ENCODE measurements around the gene CCDC59. TPM values are rescaled to one million over a fixed set of nuclear protein-coding genes. Genes with fewer than 3 reads are reported as not detected.

CCDC59 gene
- total and polyA plus RNA-seq, 5 donors from 2014 or later = 84.5 to 141 (median 102) TPM

- Mint-ChIP-seq H3K4me3 (no peak overlapping the region), H3K4me1 (peaks cover 5 to 23% (median 16%) of the 10 kb centered on the region in 4 donors), H3K36me3 (peaks cover 31% of the 10 kb centered on the region), H3K27ac (no peak overlapping the region), H3K27me3 (no peaks in the 10 kb centered on the region), H3K9me3 (no peaks in the 10 kb centered on the region)
- H3K36me3 ChIP-seq (ENCODE audit: control insufficient read depth, insufficient read depth, low read length) = peaks cover 50% of the 10 kb centered on the region
- H3K9me3 ChIP-seq (ENCODE audit: control insufficient read depth in 2 of 2, low read length in 2 of 2) = no peaks in the 10 kb centered on the region
- no peak overlapping the region for H3K4me3 ChIP-seq (ENCODE audit: low read depth, low read length)
- no peak for DNase-seq
- ATAC-seq (ENCODE audit: low read depth in 2 of 2) = no peak
- H3K27me3 ChIP-seq (ENCODE audit: control insufficient read depth, insufficient read depth, low read length) = no peaks in the 10 kb centered on the region
- H3K27ac ChIP-seq (ENCODE audit: insufficient read depth, low read length, poor library complexity, severe bottlenecking) = no peak overlapping the region
- peaks cover 11% of the 10 kb centered on the region for H3K4me1 ChIP-seq (ENCODE audit: control insufficient read depth, insufficient read depth, low read length, poor library complexity, severe bottlenecking)
These were observed 6.8 kb downstream of the CCDC59 start for GRCh38 chr12:82351390-82351789.

- Mint-ChIP-seq H3K27me3 (no peaks in the 10 kb centered on the region), H3K9me3 (no peaks in the 10 kb centered on the region), H3K4me3 (no peak overlapping the region), H3K27ac (no peak overlapping the region), H3K36me3 (peaks cover 21% of the 10 kb centered on the region), H3K4me1 (peaks cover 2 to 11% (median 5%) of the 10 kb centered on the region in 4 donors)
- no peak overlapping the region for H3K4me3 ChIP-seq (ENCODE audit: low read depth, low read length)
- DNase-seq (no peak), ATAC-seq (ENCODE audit: low read depth in 2 of 2) (no peak)
- no peaks in the 10 kb centered on the region for H3K9me3 ChIP-seq (ENCODE audit: control insufficient read depth in 2 of 2, low read length in 2 of 2)
- no peaks in the 10 kb centered on the region for H3K4me1 ChIP-seq (ENCODE audit: control insufficient read depth, insufficient read depth, low read length, poor library complexity, severe bottlenecking)
- peaks cover 50% of the 10 kb centered on the region for H3K36me3 ChIP-seq (ENCODE audit: control insufficient read depth, insufficient read depth, low read length)
- H3K27me3 ChIP-seq (ENCODE audit: control insufficient read depth, insufficient read depth, low read length) = no peaks in the 10 kb centered on the region
- no peak overlapping the region for H3K27ac ChIP-seq (ENCODE audit: insufficient read depth, low read length, poor library complexity, severe bottlenecking)
These were observed 8.0 kb downstream of the CCDC59 start for GRCh38 chr12:82350161-82350560.

GRCh38 chr12:82329508-82329907 is 28.7 kb downstream of the CCDC59 start:
- H3K27me3 ChIP-seq (ENCODE audit: control insufficient read depth, insufficient read depth, low read length) = peaks cover 3% of the 10 kb centered on the region
- H3K4me1 ChIP-seq (ENCODE audit: control insufficient read depth, insufficient read depth, low read length, poor library complexity, severe bottlenecking) = no peaks in the 10 kb centered on the region
- H3K27ac Mint-ChIP-seq = peak overlapping the region in 1 of 3 donors; percentile 48
- no peaks in the 10 kb centered on the region for H3K9me3 ChIP-seq (ENCODE audit: control insufficient read depth in 2 of 2, low read length in 2 of 2)
- H3K27me3 Mint-ChIP-seq = no peaks in the 10 kb centered on the region
- H3K4me3 Mint-ChIP-seq = no peak overlapping the region
- no peaks in the 10 kb centered on the region for H3K36me3 Mint-ChIP-seq
- no peaks in the 10 kb centered on the region for H3K4me1 Mint-ChIP-seq
- H3K27ac ChIP-seq (ENCODE audit: insufficient read depth, low read length, poor library complexity, severe bottlenecking) = no peak overlapping the region
- H3K36me3 ChIP-seq (ENCODE audit: control insufficient read depth, insufficient read depth, low read length) = no peaks in the 10 kb centered on the region
- DNase-seq = no peak
- no peaks in the 10 kb centered on the region for H3K9me3 Mint-ChIP-seq
- ATAC-seq (ENCODE audit: low read depth in 2 of 2) = no peak
- no peak overlapping the region for H3K4me3 ChIP-seq (ENCODE audit: low read depth, low read length)

- DNase-seq (no peak), ATAC-seq (ENCODE audit: low read depth in 2 of 2) (no peak)
- no peaks in the 10 kb centered on the region for H3K36me3 Mint-ChIP-seq
These were observed 30.3 kb downstream of the CCDC59 start for GRCh38 chr12:82327861-82328260.

GRCh38 chr12:82326905-82327503 is 31.2 kb downstream of the CCDC59 start:
- ATAC-seq (ENCODE audit: low read depth in 2 of 2) (no peak), DNase-seq (peak in 1 of 3 donors; percentile 24)
- H3K27ac ChIP-seq (ENCODE audit: insufficient read depth, low read length, poor library complexity, severe bottlenecking) = no peak overlapping the region
- Mint-ChIP-seq H3K36me3 (no peaks in the 10 kb centered on the region), H3K9me3 (no peaks in the 10 kb centered on the region), H3K27ac (no peak overlapping the region), H3K4me3 (no peak overlapping the region), H3K4me1 (no peaks in the 10 kb centered on the region), H3K27me3 (no peaks in the 10 kb centered on the region)
- no peaks in the 10 kb centered on the region for H3K4me1 ChIP-seq (ENCODE audit: control insufficient read depth, insufficient read depth, low read length, poor library complexity, severe bottlenecking)
- H3K27me3 ChIP-seq (ENCODE audit: control insufficient read depth, insufficient read depth, low read length) = no peaks in the 10 kb centered on the region
- H3K4me3 ChIP-seq (ENCODE audit: low read depth, low read length) = no peak overlapping the region
- H3K9me3 ChIP-seq (ENCODE audit: control insufficient read depth in 2 of 2, low read length in 2 of 2) = no peaks in the 10 kb centered on the region
- no peaks in the 10 kb centered on the region for H3K36me3 ChIP-seq (ENCODE audit: control insufficient read depth, insufficient read depth, low read length)

More at GRCh38 chr12:82327861-82328260, 30.3 kb downstream of the CCDC59 start:
- Histone ChIP-seq H3K4me3 (ENCODE audit: low read depth, low read length) (no peak overlapping the region), H3K36me3 (ENCODE audit: control insufficient read depth, insufficient read depth, low read length) (no peaks in the 10 kb centered on the region), H3K27me3 (ENCODE audit: control insufficient read depth, insufficient read depth, low read length) (no peaks in the 10 kb centered on the region), H3K9me3 (ENCODE audit: control insufficient read depth in 2 of 2, low read length in 2 of 2) (no peaks in the 10 kb centered on the region), H3K4me1 (ENCODE audit: control insufficient read depth, insufficient read depth, low read length, poor library complexity, severe bottlenecking) (no peaks in the 10 kb centered on the region), H3K27ac (ENCODE audit: insufficient read depth, low read length, poor library complexity, severe bottlenecking) (no peak overlapping the region)
- H3K27ac Mint-ChIP-seq = no peak overlapping the region
- no peak overlapping the region for H3K4me3 Mint-ChIP-seq
- H3K4me1 Mint-ChIP-seq = no peaks in the 10 kb centered on the region
- no peaks in the 10 kb centered on the region for H3K27me3 Mint-ChIP-seq
- H3K9me3 Mint-ChIP-seq = no peaks in the 10 kb centered on the region

- ATAC-seq (ENCODE audit: low read depth in 2 of 2) (no peak), DNase-seq (no peak)
- H3K4me3 Mint-ChIP-seq = no peak overlapping the region
- H3K27me3 Mint-ChIP-seq = no peaks in the 10 kb centered on the region
- H3K9me3 Mint-ChIP-seq = no peaks in the 10 kb centered on the region
- no peaks in the 10 kb centered on the region for H3K36me3 Mint-ChIP-seq
- H3K27ac ChIP-seq (ENCODE audit: insufficient read depth, low read length, poor library complexity, severe bottlenecking) = no peak overlapping the region
- no peaks in the 10 kb centered on the region for H3K9me3 ChIP-seq (ENCODE audit: control insufficient read depth in 2 of 2, low read length in 2 of 2)
- H3K4me3 ChIP-seq (ENCODE audit: low read depth, low read length) = no peak overlapping the region
- no peak overlapping the region for H3K27ac Mint-ChIP-seq
- H3K4me1 ChIP-seq (ENCODE audit: control insufficient read depth, insufficient read depth, low read length, poor library complexity, severe bottlenecking) = no peaks in the 10 kb centered on the region
- H3K36me3 ChIP-seq (ENCODE audit: control insufficient read depth, insufficient read depth, low read length) = no peaks in the 10 kb centered on the region
- H3K4me1 Mint-ChIP-seq = no peaks in the 10 kb centered on the region
- H3K27me3 ChIP-seq (ENCODE audit: control insufficient read depth, insufficient read depth, low read length) = no peaks in the 10 kb centered on the region
These were observed 32.4 kb downstream of the CCDC59 start for GRCh38 chr12:82325540-82326336.

- no peak for ATAC-seq (ENCODE audit: low read depth in 2 of 2)
- Mint-ChIP-seq H3K9me3 (no peaks in the 10 kb centered on the region), H3K27ac (no peak overlapping the region), H3K4me3 (no peak overlapping the region), H3K27me3 (no peaks in the 10 kb centered on the region), H3K4me1 (no peaks in the 10 kb centered on the region), H3K36me3 (no peaks in the 10 kb centered on the region)
- Histone ChIP-seq H3K4me3 (ENCODE audit: low read depth, low read length) (no peak overlapping the region), H3K27me3 (ENCODE audit: control insufficient read depth, insufficient read depth, low read length) (no peaks in the 10 kb centered on the region), H3K36me3 (ENCODE audit: control insufficient read depth, insufficient read depth, low read length) (no peaks in the 10 kb centered on the region), H3K4me1 (ENCODE audit: control insufficient read depth, insufficient read depth, low read length, poor library complexity, severe bottlenecking) (no peaks in the 10 kb centered on the region), H3K27ac (ENCODE audit: insufficient read depth, low read length, poor library complexity, severe bottlenecking) (no peak overlapping the region), H3K9me3 (ENCODE audit: control insufficient read depth in 2 of 2, low read length in 2 of 2) (no peaks in the 10 kb centered on the region)
- no peak for DNase-seq
These were observed 38.9 kb downstream of the CCDC59 start for GRCh38 chr12:82319276-82319675.
